OCI-LY3 (cell line): ENCODE data around the gene PXK.

Source experiments
- H2AFZ ChIP-seq: fragments of 200-600, 300-600 bp; shearing (Covaris generic); 2 replicates; pipeline ENCODE4 v1.6.0; 2014; ENCODE audit warnings: antibody characterized with exemption, low read depth, low read length
- H3K27ac ChIP-seq: fragments of 200-600, 300-600 bp; sonication (generic); 2 replicates; pipeline ENCODE4 v1.5.1; 2014; ENCODE audit warnings: mild to moderate bottlenecking, low read length, moderate library complexity, mixed read lengths
- H3K27me3 ChIP-seq: fragments of 200-600, 300-600 bp; sonication (generic); 2 replicates; pipeline ENCODE4 v1.6.1; 2014; ENCODE audit warnings: low read depth, low read length, mixed read lengths
- H3K36me3 ChIP-seq: fragments of 200-600, 300-600 bp; sonication (generic); replicated peaks from 2 replicates; pipeline ENCODE3; 2014; ENCODE audit warnings: low read depth, low read length, mixed read lengths
- H3K4me1 ChIP-seq: fragments of 300-600, 200-600 bp; sonication (generic); 2 replicates; pipeline ENCODE4 v1.6.1; 2014; ENCODE audit warnings: low read length, mixed read lengths
- H3K4me2 ChIP-seq: fragments of 200-600, 300-600 bp; sonication (generic); 2 replicates; pipeline ENCODE4 v1.6.1; 2014; ENCODE audit warnings: low read length, mixed read lengths
- H3K4me3 ChIP-seq: fragments of 300-600, 200-600 bp; sonication (generic); 2 replicates; pipeline ENCODE4 v1.5.1; 2014; ENCODE audit warnings: antibody characterized with exemption, mild to moderate bottlenecking, low read length, moderate library complexity
- H3K79me2 ChIP-seq: fragments of 300-600, 200-600 bp; shearing (Covaris generic); 2 replicates; pipeline ENCODE4 v1.6.1; 2014; ENCODE audit warnings: mild to moderate bottlenecking, low read length, mixed read lengths
- H3K9ac ChIP-seq: fragments of 300-600, 200-600 bp; shearing (Covaris generic); 2 replicates; pipeline ENCODE4 v1.6.0; 2014; ENCODE audit warnings: mild to moderate bottlenecking, low read length, moderate library complexity
- H3K9me3 ChIP-seq: fragments of 200-600, 300-600 bp; shearing (Covaris generic); 2 replicates; pipeline ENCODE4 v1.6.1; 2014; ENCODE audit warnings: low read length, mixed read lengths; ENCODE audit not compliant: insufficient read depth
- H4K20me1 ChIP-seq: fragments of 200-600, 300-600 bp; sonication (generic); 2 replicates; pipeline ENCODE4 v1.6.1; 2016; ENCODE audit warnings: low read length, mixed read lengths; ENCODE audit not compliant: insufficient read depth
- CTCF ChIP-seq: fragments of 200-600, 300-600 bp; sonication (generic); IDR thresholded peaks from 2 replicates; pipeline ENCODE4 v1.5.1; 2014; ENCODE audit warnings: antibody characterized with exemption, low read length, low read depth
- EZH2phosphoT487 ChIP-seq: fragments of 200-600 bp; shearing (Covaris generic); IDR thresholded peaks from 2 replicates; pipeline ENCODE4 v1.6.1; 2018; ENCODE audit warnings: antibody characterized with exemption, mixed run types, low read depth

Gene PXK

GRCh38 chr3:58421004-58421403, 88.3 kb downstream of the PXK start:
- peaks cover 27% of the 10 kb centered on the region for H3K36me3 ChIP-seq
- TF ChIP-seq EZH2phosphoT487 (no peak), CTCF (no peak)
- no peak overlapping the region for H3K9ac ChIP-seq
- H3K4me2 ChIP-seq, result no peak overlapping the region
- H4K20me1 ChIP-seq, result no peaks in the 10 kb centered on the region
- H3K9me3 ChIP-seq, result no peaks in the 10 kb centered on the region
- H2AFZ ChIP-seq, result no peak overlapping the region
- H3K4me1 ChIP-seq, result peaks cover 7% of the 10 kb centered on the region; the same call in 1 of the 2 replicates
- no peaks in the 10 kb centered on the region for H3K79me2 ChIP-seq
- no peak overlapping the region for H3K4me3 ChIP-seq
- no peaks in the 10 kb centered on the region for H3K27me3 ChIP-seq
- H3K27ac ChIP-seq, result no peak overlapping the region

- H3K27me3 ChIP-seq, result no peaks in the 10 kb centered on the region
- TF ChIP-seq EZH2phosphoT487 (no peak), CTCF (peak; percentile 25)
- peaks cover 7% of the 10 kb centered on the region; the same call in 1 of the 2 replicates for H3K4me1 ChIP-seq
- no peaks in the 10 kb centered on the region for H3K9me3 ChIP-seq
- no peak overlapping the region for H3K4me3 ChIP-seq
- peaks cover 35% of the 10 kb centered on the region for H3K36me3 ChIP-seq
- H4K20me1 ChIP-seq, result no peaks in the 10 kb centered on the region
- H3K9ac ChIP-seq, result no peak overlapping the region
- H3K27ac ChIP-seq, result no peak overlapping the region
- no peak overlapping the region for H2AFZ ChIP-seq
- H3K79me2 ChIP-seq, result no peaks in the 10 kb centered on the region
- H3K4me2 ChIP-seq, result no peak overlapping the region
Observed at GRCh38 chr3:58422756-58423325, 90.1 kb downstream of the PXK start.

- Histone ChIP-seq H3K27ac (no peak overlapping the region), H3K4me1 (peaks cover 7% of the 10 kb centered on the region; the same call in 1 of the 2 replicates), H3K36me3 (peaks cover 50% of the 10 kb centered on the region), H3K4me3 (no peak overlapping the region), H3K9ac (no peak overlapping the region), H2AFZ (no peak overlapping the region), H3K4me2 (no peak overlapping the region), H3K9me3 (no peaks in the 10 kb centered on the region), H3K27me3 (no peaks in the 10 kb centered on the region), H3K79me2 (no peaks in the 10 kb centered on the region), H4K20me1 (no peaks in the 10 kb centered on the region)
- TF ChIP-seq CTCF (no peak), EZH2phosphoT487 (no peak)
Observed at GRCh38 chr3:58424613-58425012, 91.9 kb downstream of the PXK start.

- H3K9me3 ChIP-seq, result no peaks in the 10 kb centered on the region
- no peak overlapping the region for H3K4me2 ChIP-seq
- H2AFZ ChIP-seq, result no peak overlapping the region
- H3K9ac ChIP-seq, result no peak overlapping the region
- H3K4me3 ChIP-seq, result no peak overlapping the region
- no peak overlapping the region for H3K27ac ChIP-seq
- peaks cover 62% of the 10 kb centered on the region for H3K36me3 ChIP-seq
- peaks cover 3% of the 10 kb centered on the region; the same call in 1 of the 2 replicates for H3K4me1 ChIP-seq
- H4K20me1 ChIP-seq, result no peaks in the 10 kb centered on the region
- TF ChIP-seq CTCF, result no peak
- no peak for TF ChIP-seq EZH2phosphoT487
- no peaks in the 10 kb centered on the region for H3K79me2 ChIP-seq
- H3K27me3 ChIP-seq, result no peaks in the 10 kb centered on the region
Observed at GRCh38 chr3:58425782-58426181, 93.1 kb downstream of the PXK start.
